ENCODE measurements around the gene POLR2A.

POLR2A gene

DNA sequence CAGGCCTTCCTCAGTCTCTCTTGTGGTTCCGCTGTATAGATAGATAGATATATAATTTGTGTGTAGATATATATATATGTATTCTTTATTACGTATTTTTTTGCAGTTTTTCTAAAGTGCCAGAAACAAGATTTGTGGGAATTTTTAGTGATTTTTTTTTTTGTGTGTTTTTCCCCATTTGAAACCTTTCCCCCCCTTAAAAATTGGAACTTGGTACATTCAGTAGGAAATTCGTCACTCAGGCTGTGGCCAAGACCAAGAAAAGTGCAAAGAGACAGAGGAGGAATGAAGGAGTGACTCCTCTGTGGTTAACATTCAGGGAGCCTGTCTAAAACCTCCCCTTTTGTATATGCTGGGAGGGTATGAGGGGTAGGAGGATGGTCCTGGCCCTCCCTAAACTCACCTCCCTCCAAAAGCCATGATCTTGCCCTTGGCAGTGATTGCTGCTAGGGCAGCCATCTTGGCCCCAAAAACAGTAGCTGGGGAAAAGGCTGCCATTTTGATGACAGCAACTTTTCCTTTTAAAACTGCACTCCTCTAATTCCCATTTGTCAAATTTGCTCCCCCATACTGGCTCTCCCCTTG, 24.1 kb upstream of the POLR2A start:
- no peak overlapping the region for H3K23ac ChIP-seq (ENCODE audit: low read length)
- DNase-seq, result no peak
- no peak overlapping the region for H3K4me3 ChIP-seq (ENCODE audit: low read depth, low read length)
- H3K79me2 ChIP-seq (ENCODE audit: control insufficient read depth, insufficient read depth, low read length, poor library complexity), result peaks cover 3% of the 10 kb centered on the region
- no peak overlapping the region for H4K8ac ChIP-seq (ENCODE audit: low read depth, low read length)
- no peak overlapping the region for H3K27ac ChIP-seq (ENCODE audit: low read depth, low read length)
- no peak overlapping the region for H3K9ac ChIP-seq (ENCODE audit: low read length)
- no peak overlapping the region for H4K12ac ChIP-seq (ENCODE audit: low read depth, low read length)
- H3K14ac ChIP-seq (ENCODE audit: low read length), result no peak overlapping the region
- H3K4me2 ChIP-seq (ENCODE audit: low read length), result no peak overlapping the region
- H3K9me3 ChIP-seq (ENCODE audit: insufficient read depth, low read depth, low read length), result no peaks in the 10 kb centered on the region
- no peak overlapping the region for H2AK5ac ChIP-seq (ENCODE audit: low read length)
- H2BK12ac ChIP-seq (ENCODE audit: low read length), result no peak overlapping the region
- H2AFZ ChIP-seq (ENCODE audit: insufficient read depth, low read length, poor library complexity), result no peak overlapping the region
- no peak overlapping the region for H2BK5ac ChIP-seq (ENCODE audit: low read depth, low read length, poor library complexity)
- H3K4ac ChIP-seq (ENCODE audit: low read depth, low read length), result no peak overlapping the region
- H3K4me1 ChIP-seq (ENCODE audit: control insufficient read depth in 1 of 2, insufficient read depth in 2 of 2, low read length in 2 of 2), result peaks cover 4 to 5% of the 10 kb centered on the region in 2 experiments
- H2BK120ac ChIP-seq (ENCODE audit: insufficient read depth, low read length, poor library complexity), result no peak overlapping the region
- WGBS (ENCODE audit: extremely low coverage, insufficient coverage, insufficient read length), result no CpG with 5 or more reads among the region's 3 CpGs
- no peak overlapping the region for H3K18ac ChIP-seq (ENCODE audit: low read length)
- peaks cover 3% of the 10 kb centered on the region for H3K79me1 ChIP-seq (ENCODE audit: low read length)
- no peak overlapping the region for H4K91ac ChIP-seq (ENCODE audit: low read depth, low read length)
- no peaks in the 10 kb centered on the region for H3K27me3 ChIP-seq (ENCODE audit: insufficient read depth, low read length)
- peaks cover 21 to 22% of the 10 kb centered on the region in 2 experiments for H3K36me3 ChIP-seq (ENCODE audit: control insufficient read depth in 1 of 2, insufficient read depth in 2 of 2, low read length in 2 of 2)

DNA sequence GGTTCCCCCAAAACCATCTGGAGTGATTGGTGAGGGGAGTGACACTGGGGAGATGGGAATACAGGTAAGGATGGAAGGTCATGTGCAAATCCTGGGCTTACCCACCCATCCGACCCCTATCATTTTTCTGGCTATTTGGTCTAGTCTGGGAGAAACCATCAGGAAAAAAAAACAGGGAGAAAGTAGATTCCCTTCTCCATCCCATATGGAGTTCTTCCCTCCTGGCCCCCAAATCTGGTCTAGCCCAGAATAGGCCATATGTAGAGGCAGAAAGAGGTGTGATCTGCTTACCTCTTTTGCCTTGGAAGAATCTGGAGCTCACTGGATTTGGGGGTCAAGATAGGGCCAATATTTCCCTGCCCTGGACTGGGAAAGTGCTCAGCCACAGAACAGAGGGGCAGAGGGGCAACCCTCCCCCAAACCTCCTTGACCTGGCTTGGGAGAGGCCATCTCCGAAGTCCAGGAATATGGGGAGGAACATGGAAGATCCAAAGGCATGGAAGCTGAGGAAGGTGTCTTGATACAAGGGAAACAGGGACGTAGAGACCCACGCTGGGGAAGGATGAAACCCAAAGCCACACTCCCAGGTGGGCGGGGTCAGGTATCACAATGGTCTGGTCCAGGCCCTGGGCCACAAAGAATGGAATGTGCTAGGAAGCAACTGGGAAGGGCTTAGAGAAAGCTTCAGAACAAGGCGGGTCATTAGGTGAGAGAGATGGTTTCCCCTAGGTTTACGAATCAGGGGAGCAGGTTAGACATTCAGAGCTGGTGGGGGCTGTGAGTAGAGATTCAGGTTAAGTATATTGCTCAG, 23.1 kb upstream of the POLR2A start:
- Histone ChIP-seq H2BK120ac (ENCODE audit: insufficient read depth, low read length, poor library complexity) (no peak overlapping the region), H3K9ac (ENCODE audit: low read length) (no peak overlapping the region), H3K9me3 (ENCODE audit: insufficient read depth, low read depth, low read length) (no peaks in the 10 kb centered on the region), H2AFZ (ENCODE audit: insufficient read depth, low read length, poor library complexity) (no peak overlapping the region), H3K23ac (ENCODE audit: low read length) (no peak overlapping the region), H3K36me3 (ENCODE audit: control insufficient read depth in 1 of 2, insufficient read depth in 2 of 2, low read length in 2 of 2) (peaks cover 27 to 28% of the 10 kb centered on the region in 2 experiments), H3K4me1 (ENCODE audit: control insufficient read depth in 1 of 2, insufficient read depth in 2 of 2, low read length in 2 of 2) (peaks cover 3 to 4% of the 10 kb centered on the region in 2 experiments), H3K14ac (ENCODE audit: low read length) (no peak overlapping the region), H3K27me3 (ENCODE audit: insufficient read depth, low read length) (no peaks in the 10 kb centered on the region), H3K79me2 (ENCODE audit: control insufficient read depth, insufficient read depth, low read length, poor library complexity) (no peaks in the 10 kb centered on the region), H2AK5ac (ENCODE audit: low read length) (no peak overlapping the region), H4K12ac (ENCODE audit: low read depth, low read length) (no peak overlapping the region), H3K79me1 (ENCODE audit: low read length) (no peaks in the 10 kb centered on the region), H3K4ac (ENCODE audit: low read depth, low read length) (no peak overlapping the region), H3K4me3 (ENCODE audit: low read depth, low read length) (no peak overlapping the region), H3K4me2 (ENCODE audit: low read length) (no peak overlapping the region), H4K91ac (ENCODE audit: low read depth, low read length) (no peak overlapping the region), H2BK5ac (ENCODE audit: low read depth, low read length, poor library complexity) (no peak overlapping the region), H3K18ac (ENCODE audit: low read length) (no peak overlapping the region), H4K8ac (ENCODE audit: low read depth, low read length) (no peak overlapping the region), H3K27ac (ENCODE audit: low read depth, low read length) (no peak overlapping the region), H2BK12ac (ENCODE audit: low read length) (no peak overlapping the region)
- WGBS (ENCODE audit: extremely low coverage, insufficient coverage, insufficient read length), result no CpG with 5 or more reads among the region's 7 CpGs
- DNase-seq, result no peak

- Histone ChIP-seq H2BK5ac (ENCODE audit: low read depth, low read length, poor library complexity) (no peak overlapping the region), H3K4me3 (ENCODE audit: low read depth, low read length) (no peak overlapping the region), H2AFZ (ENCODE audit: insufficient read depth, low read length, poor library complexity) (no peak overlapping the region), H3K27ac (ENCODE audit: low read depth, low read length) (no peak overlapping the region), H3K18ac (ENCODE audit: low read length) (no peak overlapping the region), H2BK12ac (ENCODE audit: low read length) (no peak overlapping the region), H2BK120ac (ENCODE audit: insufficient read depth, low read length, poor library complexity) (no peak overlapping the region), H3K9ac (ENCODE audit: low read length) (no peak overlapping the region), H3K79me1 (ENCODE audit: low read length) (no peaks in the 10 kb centered on the region), H3K9me3 (ENCODE audit: insufficient read depth, low read depth, low read length) (no peaks in the 10 kb centered on the region), H4K91ac (ENCODE audit: low read depth, low read length) (no peak overlapping the region), H3K14ac (ENCODE audit: low read length) (no peak overlapping the region), H2AK5ac (ENCODE audit: low read length) (no peak overlapping the region), H4K8ac (ENCODE audit: low read depth, low read length) (no peak overlapping the region), H3K4ac (ENCODE audit: low read depth, low read length) (no peak overlapping the region), H3K4me1 (ENCODE audit: control insufficient read depth in 1 of 2, insufficient read depth in 2 of 2, low read length in 2 of 2) (no peaks in the 10 kb centered on the region), H3K4me2 (ENCODE audit: low read length) (no peak overlapping the region), H3K27me3 (ENCODE audit: insufficient read depth, low read length) (no peaks in the 10 kb centered on the region), H4K12ac (ENCODE audit: low read depth, low read length) (no peak overlapping the region), H3K36me3 (ENCODE audit: control insufficient read depth in 1 of 2, insufficient read depth in 2 of 2, low read length in 2 of 2) (peaks cover 38 to 39% of the 10 kb centered on the region in 2 experiments), H3K23ac (ENCODE audit: low read length) (no peak overlapping the region), H3K79me2 (ENCODE audit: control insufficient read depth, insufficient read depth, low read length, poor library complexity) (no peaks in the 10 kb centered on the region)
- DNase-seq, result no peak
- 100% methylated on average over 3 of the region's 44 CpGs for WGBS (ENCODE audit: extremely low coverage, insufficient coverage, insufficient read length)
Observed at GRCh38 chr17:7462474-7463371, 21.4 kb upstream of the POLR2A start.

DNA sequence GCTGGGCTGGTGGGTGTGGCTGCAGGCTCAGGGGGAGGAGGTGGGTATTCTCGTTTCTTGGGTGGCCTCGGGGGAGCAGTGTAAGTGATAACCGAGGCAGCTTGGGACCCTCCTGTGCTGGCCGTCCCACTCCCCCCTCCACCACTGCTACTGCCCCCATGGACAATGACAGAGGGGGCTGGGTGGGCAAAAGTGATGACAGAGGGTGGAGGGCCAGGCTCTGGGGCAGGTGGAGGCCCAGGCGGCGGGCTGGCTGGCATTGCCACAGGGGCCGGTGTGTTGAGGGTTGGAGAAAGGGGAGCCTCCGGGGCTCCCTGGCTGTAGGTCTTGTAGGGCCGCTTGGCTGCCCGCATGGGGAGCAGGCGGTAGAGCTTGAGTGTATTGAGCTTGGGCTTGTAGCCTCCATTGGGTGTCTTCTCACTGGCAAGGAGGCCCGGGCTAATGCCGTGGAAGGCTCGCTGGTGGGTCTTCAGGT, 20.8 kb upstream of the POLR2A start:
- Histone ChIP-seq H3K18ac (ENCODE audit: low read length) (no peak overlapping the region), H2BK120ac (ENCODE audit: insufficient read depth, low read length, poor library complexity) (no peak overlapping the region), H3K4ac (ENCODE audit: low read depth, low read length) (no peak overlapping the region), H3K27me3 (ENCODE audit: insufficient read depth, low read length) (no peaks in the 10 kb centered on the region), H3K4me2 (ENCODE audit: low read length) (no peak overlapping the region), H3K27ac (ENCODE audit: low read depth, low read length) (no peak overlapping the region), H4K8ac (ENCODE audit: low read depth, low read length) (no peak overlapping the region), H2AFZ (ENCODE audit: insufficient read depth, low read length, poor library complexity) (no peak overlapping the region), H3K4me3 (ENCODE audit: low read depth, low read length) (no peak overlapping the region), H3K23ac (ENCODE audit: low read length) (no peak overlapping the region), H2BK5ac (ENCODE audit: low read depth, low read length, poor library complexity) (no peak overlapping the region), H2BK12ac (ENCODE audit: low read length) (no peak overlapping the region), H3K79me1 (ENCODE audit: low read length) (no peaks in the 10 kb centered on the region), H4K12ac (ENCODE audit: low read depth, low read length) (no peak overlapping the region), H3K9me3 (ENCODE audit: insufficient read depth, low read depth, low read length) (no peaks in the 10 kb centered on the region), H3K9ac (ENCODE audit: low read length) (no peak overlapping the region), H3K36me3 (ENCODE audit: control insufficient read depth in 1 of 2, insufficient read depth in 2 of 2, low read length in 2 of 2) (peaks cover 38 to 39% of the 10 kb centered on the region in 2 experiments), H3K14ac (ENCODE audit: low read length) (no peak overlapping the region), H2AK5ac (ENCODE audit: low read length) (no peak overlapping the region), H4K91ac (ENCODE audit: low read depth, low read length) (no peak overlapping the region), H3K79me2 (ENCODE audit: control insufficient read depth, insufficient read depth, low read length, poor library complexity) (no peaks in the 10 kb centered on the region), H3K4me1 (ENCODE audit: control insufficient read depth in 1 of 2, insufficient read depth in 2 of 2, low read length in 2 of 2) (no peaks in the 10 kb centered on the region)
- WGBS (ENCODE audit: extremely low coverage, insufficient coverage, insufficient read length), result no CpG with 5 or more reads among the region's 14 CpGs
- no peak for DNase-seq
